IMR-90 (cell line): Measurements from ENCODE around the gene KIF6. TPM values are rescaled to one million over a fixed set of nuclear protein-coding genes. Genes with fewer than 3 reads are reported as not detected.

Source experiments
- ATAC-seq: fragments of 200-7000 bp; cut with Tn5 transposase; 2 replicates; pipeline ENCODE4 v1.9.1; 2020; ENCODE audit warnings: low read depth, mild to moderate bottlenecking, moderate library complexity
- BruUV-seq: library from RNA; stranded (reverse); fragments of 400-500 nt; replicated peaks from 2 replicates; lab custom pipeline; 2021; lab: Mats Ljungman, UMichigan
- CTCF ChIA-PET: fragments of 300-600 bp; formaldehyde crosslinking; extraction: SDS; loops from one replicate; lab custom pipeline; 2021; ENCODE audit warnings: antibody characterized with exemption; lab: Yijun Ruan, JAX
- POLR2A ChIA-PET: fragments of 300-600 bp; sonication (Branson Sonifier 250); formaldehyde crosslinking; loops from one replicate; lab custom pipeline; 2022; ENCODE audit warnings: antibody characterized with exemption; ENCODE audit not compliant: unreplicated experiment; lab: Charles Lee
- DNase-seq: peaks from one replicate; pipeline ENCODE4 v3.0.0; 2013
- H2AFZ ChIP-seq: replicated peaks from 2 replicates; pipeline ENCODE3; 2013; ENCODE audit warnings: low read length, mild to moderate bottlenecking; ENCODE audit not compliant: poor library complexity
- H2AK5ac ChIP-seq: 2 replicates; pipeline ENCODE4 v1.6.1; 2013; ENCODE audit warnings: low read depth, low read length, inconsistent platforms
- H2AK9ac ChIP-seq: replicated peaks from 2 replicates; pipeline ENCODE3; 2013; ENCODE audit warnings: mild to moderate bottlenecking, low read depth, low read length, moderate library complexity; ENCODE audit not compliant: poor library complexity
- H2BK120ac ChIP-seq: 2 replicates; pipeline ENCODE4 v1.6.1; 2013; ENCODE audit warnings: low read depth, low read length, inconsistent platforms
- H2BK15ac ChIP-seq: 3 replicates; pipeline ENCODE4 v1.6.1; 2013; ENCODE audit warnings: low read depth, low read length, inconsistent platforms
- H2BK20ac ChIP-seq: 2 replicates; pipeline ENCODE4 v1.6.1; 2013; ENCODE audit warnings: low read depth, mild to moderate bottlenecking, inconsistent platforms, low read length, moderate library complexity
- H2BK5ac ChIP-seq: 2 replicates; pipeline ENCODE4 v1.6.1; 2013; ENCODE audit warnings: mild to moderate bottlenecking, low read depth, low read length, inconsistent platforms; ENCODE audit not compliant: poor library complexity, severe bottlenecking
- H3K14ac ChIP-seq: replicated peaks from 2 replicates; pipeline ENCODE4 v1.6.1; 2013; ENCODE audit warnings: low read depth, low read length, inconsistent platforms
- H3K18ac ChIP-seq: 2 replicates; pipeline ENCODE4 v1.6.1; 2013; ENCODE audit warnings: low read depth, low read length, control low read depth
- H3K23ac ChIP-seq: 2 replicates; pipeline ENCODE4 v1.6.1; 2013; ENCODE audit warnings: low read depth, low read length, inconsistent platforms
- H3K27ac ChIP-seq: 2 replicates; pipeline ENCODE4 v1.5.1; 2013; ENCODE audit warnings: mild to moderate bottlenecking, control low read depth, low read length; ENCODE audit not compliant: insufficient read depth
- H3K27me3 ChIP-seq: 2 replicates; pipeline ENCODE4 v1.6.1; 2013; ENCODE audit warnings: low read length; ENCODE audit not compliant: control insufficient read depth, insufficient read depth
- H3K36me3 ChIP-seq: 2 replicates; pipeline ENCODE4 v1.6.1; 2013; ENCODE audit warnings: low read length, mixed read lengths; ENCODE audit not compliant: control insufficient read depth, insufficient read depth
- H3K4ac ChIP-seq: 2 replicates; pipeline ENCODE4 v1.6.1; 2013; ENCODE audit warnings: low read depth, low read length, inconsistent platforms
- H3K4me1 ChIP-seq: 2 replicates; pipeline ENCODE4 v1.6.1; 2013; ENCODE audit warnings: low read length, mixed read lengths; ENCODE audit not compliant: control insufficient read depth, insufficient read depth
- H3K4me2 ChIP-seq: 2 replicates; pipeline ENCODE4 v1.6.1; 2013; ENCODE audit warnings: low read depth, mild to moderate bottlenecking, control low read depth, low read length, moderate library complexity
- H3K4me3 ChIP-seq: 2 replicates; pipeline ENCODE4 v1.5.1; 2013; ENCODE audit warnings: low read depth, mild to moderate bottlenecking, control low read depth, low read length, moderate library complexity; ENCODE audit not compliant: insufficient read depth
- H3K56ac ChIP-seq: 2 replicates; pipeline ENCODE4 v1.6.1; 2013; ENCODE audit warnings: low read length, inconsistent platforms; ENCODE audit not compliant: insufficient read depth; ENCODE audit errors: extremely low read depth
- H3K79me1 ChIP-seq, 2 experiments: 2 replicates each; pipeline ENCODE4 v1.6.1; 2013; ENCODE audit warnings: low read length in 2 of 2, inconsistent platforms in 1 of 2, low read depth in 1 of 2
- H3K9ac ChIP-seq: 2 replicates; pipeline ENCODE4 v1.6.1; 2013; ENCODE audit warnings: low read depth, low read length, control low read depth
- H3K9me1 ChIP-seq: 2 replicates; pipeline ENCODE4 v1.6.1; 2013; ENCODE audit warnings: low read length, inconsistent platforms; ENCODE audit not compliant: insufficient read depth
- H3K9me3 ChIP-seq: 2 replicates; pipeline ENCODE4 v1.6.1; 2013; ENCODE audit warnings: low read length; ENCODE audit not compliant: control insufficient read depth, insufficient read depth
- H4K20me1 ChIP-seq: 2 replicates; pipeline ENCODE4 v1.6.1; 2013; ENCODE audit warnings: low read length, inconsistent platforms; ENCODE audit not compliant: insufficient read depth
- H4K5ac ChIP-seq: 2 replicates; pipeline ENCODE4 v1.6.1; 2013; ENCODE audit warnings: mild to moderate bottlenecking, low read depth, low read length, control low read depth
- H4K8ac ChIP-seq, 2 experiments: 2 replicates each; pipeline ENCODE4 v1.6.1; 2013; ENCODE audit warnings: low read depth in 2 of 2, low read length in 2 of 2, control low read depth in 1 of 2, inconsistent platforms in 1 of 2
- H4K91ac ChIP-seq: 2 replicates; pipeline ENCODE4 v1.6.1; 2013; ENCODE audit warnings: low read depth, low read length, inconsistent platforms; ENCODE audit not compliant: insufficient read depth
- MXI1 ChIP-seq: IDR thresholded peaks from 2 replicates; pipeline ENCODE4 v1.6.1; 2012; ENCODE audit warnings: low read depth, mild to moderate bottlenecking, low read length, moderate library complexity, borderline replicate concordance
- WGBS, 2 experiments: methylation state at CpG; one replicate each; pipeline versions ENCODE4 v1.1.5 to v1.1.7; 2013; ENCODE audit warnings: missing lambda C conversion rate in 2 of 2; ENCODE audit not compliant: insufficient read length in 1 of 2; ENCODE audit errors: extremely low coverage in 2 of 2; 5-methylcytosine and 5-hydroxymethylcytosine counted together
- dilution Hi-C: fragments of 300-500 bp; cut with HindIII; formaldehyde crosslinking; loops from one replicate; pipeline ENCODE4 v1.14.3; 2018; ENCODE audit warnings: low sequenced_read_pairs; ENCODE audit not compliant: unreplicated experiment
- in situ Hi-C: fragments of 300-500 bp; cut with MboI; formaldehyde crosslinking; loops from 3 replicates; pipeline ENCODE4 v1.14.3; 2019; ENCODE audit warnings: low sequenced_read_pairs, inconsistent platforms, mixed read lengths
- intact Hi-C: fragments of 100-400 bp; cut with micrococcal nuclease; formaldehyde crosslinking; loops from 2 replicates; pipeline ENCODE4 v1.10.0; 2022
- polyA plus RNA-seq, 3 experiments: library from polyadenylated mRNA; depleted of rRNA; stranded (reverse); fragments of >200 nt; gene quantifications; 2 replicates each; pipeline ENCODE4 v1.2.3, GENCODE V29; 2012; ENCODE audit warnings: low replicate concordance in 1 of 3
- total RNA-seq: library from RNA; depleted of rRNA; stranded (reverse); fragments of >200 nt; gene quantifications from 2 replicates; pipeline ENCODE4 v1.2.3, GENCODE V29; 2012

KIF6 gene
- total and polyA plus RNA-seq, 2 of the 4 experiments (the other 2 are of a cell fraction), result under 0.01 to 0.10 TPM

GRCh38 chr6:39565956-39566355 is 159.3 kb downstream of the KIF6 start:
- Histone ChIP-seq H3K27ac (no peak overlapping the region), H3K9me1 (no peaks in the 10 kb centered on the region; the same call in 1 of the 2 replicates), H3K4ac (no peak overlapping the region), H3K4me3 (no peak overlapping the region), H3K36me3 (no peaks in the 10 kb centered on the region), H4K8ac (no peak overlapping the region), H4K91ac (no peak overlapping the region), H3K27me3 (no peaks in the 10 kb centered on the region), H3K79me1 (no peaks in the 10 kb centered on the region), H3K23ac (no peak overlapping the region), H2AK9ac (no peak overlapping the region), H2BK5ac (no peak overlapping the region), H3K14ac (no peak overlapping the region), H3K4me2 (no peak overlapping the region), H3K9ac (no peak overlapping the region), H2BK15ac (no peak overlapping the region), H3K18ac (no peak overlapping the region), H2AK5ac (no peak overlapping the region), H2AFZ (no peak overlapping the region), H3K56ac (no peak overlapping the region), H4K20me1 (no peaks in the 10 kb centered on the region), H2BK20ac (no peak overlapping the region), H3K9me3 (no peaks in the 10 kb centered on the region), H3K4me1 (no peaks in the 10 kb centered on the region), H2BK120ac (no peak overlapping the region), H4K5ac (no peak overlapping the region)
- ChIA-PET CTCF (no interaction called here), POLR2A (no interaction called here)
- in situ Hi-C loops (no loop called here), intact Hi-C loops (loop anchor here (10.0 kb wide), 1 partner anchor 329 kb away; no protein-coding TSS in a partner anchor), dilution Hi-C loops (no loop called here)
- WGBS, 2 experiments, result no CpG with 5 or more reads among the region's 1 CpG
- BruUV-seq, result no TSS peak
- no peak for ATAC-seq
- no peak for TF ChIP-seq MXI1
- no peak for DNase-seq
